ENCODE data around the gene HIRA.

HIRA gene

GRCh38 chr22:19357270-19358105, 74.0 kb downstream of the HIRA start:
- no peak for DNase-seq (ENCODE audit: low read depth)

- no peak for DNase-seq (ENCODE audit: low read depth)
Observed at GRCh38 chr22:19356708-19357269, 74.7 kb downstream of the HIRA start.

DNA sequence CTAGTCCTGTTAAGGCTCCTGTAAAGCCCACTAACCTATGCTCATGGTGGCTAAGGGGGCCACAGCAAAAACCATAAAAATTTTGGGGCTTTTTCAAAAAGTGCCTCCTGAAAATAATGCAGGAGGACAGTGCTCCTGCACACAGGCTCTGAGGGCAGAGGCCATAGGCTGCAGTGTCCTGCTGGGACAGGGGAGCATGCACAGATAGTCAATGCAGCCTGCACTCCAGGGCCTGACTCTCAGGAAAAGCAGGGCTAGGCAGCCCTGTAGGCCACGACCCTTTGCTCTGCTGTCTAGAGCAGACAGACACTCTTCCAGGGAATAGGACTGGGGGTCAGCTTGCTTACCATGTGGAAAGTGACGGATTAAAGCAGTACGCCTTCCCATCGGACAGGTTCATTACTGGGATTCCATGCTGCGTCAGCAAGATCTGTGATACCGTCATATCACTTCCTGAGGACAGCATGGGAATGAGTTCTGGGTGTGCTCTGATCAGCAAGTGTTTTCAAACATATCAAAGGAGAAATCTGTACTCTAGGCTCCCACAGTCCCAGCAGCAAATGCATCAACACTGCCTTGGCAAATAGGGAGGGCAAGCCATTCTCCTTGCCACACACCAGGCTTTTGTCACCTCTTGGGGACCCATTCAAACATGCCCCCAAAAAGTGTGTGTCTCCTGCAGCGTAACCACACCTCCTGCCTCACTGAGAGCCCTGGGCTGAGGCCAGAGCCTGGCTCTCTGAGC, 75.9 kb downstream of the HIRA start:
- DNase-seq (ENCODE audit: low read depth), result no peak

DNA sequence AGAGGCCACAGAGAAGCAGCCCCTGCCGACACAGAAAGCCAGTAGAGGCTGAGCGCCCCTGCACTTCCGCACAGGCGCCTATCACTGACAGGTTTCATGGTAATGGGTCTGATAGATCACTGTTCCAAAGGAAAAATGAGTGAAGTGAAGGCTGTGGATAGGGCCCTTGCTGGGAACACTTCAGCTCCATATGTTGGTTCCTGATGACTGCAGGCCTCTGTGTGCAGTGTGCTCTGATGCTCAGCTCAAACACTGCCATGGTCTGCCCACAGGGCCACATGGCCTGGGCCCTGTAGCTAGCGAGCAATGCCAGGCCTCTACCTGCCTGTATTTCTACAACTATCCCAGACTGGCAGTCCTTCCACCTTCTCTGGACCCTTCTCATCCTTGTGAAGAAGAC, 77.3 kb downstream of the HIRA start:
- no peak for DNase-seq (ENCODE audit: low read depth)

DNA sequence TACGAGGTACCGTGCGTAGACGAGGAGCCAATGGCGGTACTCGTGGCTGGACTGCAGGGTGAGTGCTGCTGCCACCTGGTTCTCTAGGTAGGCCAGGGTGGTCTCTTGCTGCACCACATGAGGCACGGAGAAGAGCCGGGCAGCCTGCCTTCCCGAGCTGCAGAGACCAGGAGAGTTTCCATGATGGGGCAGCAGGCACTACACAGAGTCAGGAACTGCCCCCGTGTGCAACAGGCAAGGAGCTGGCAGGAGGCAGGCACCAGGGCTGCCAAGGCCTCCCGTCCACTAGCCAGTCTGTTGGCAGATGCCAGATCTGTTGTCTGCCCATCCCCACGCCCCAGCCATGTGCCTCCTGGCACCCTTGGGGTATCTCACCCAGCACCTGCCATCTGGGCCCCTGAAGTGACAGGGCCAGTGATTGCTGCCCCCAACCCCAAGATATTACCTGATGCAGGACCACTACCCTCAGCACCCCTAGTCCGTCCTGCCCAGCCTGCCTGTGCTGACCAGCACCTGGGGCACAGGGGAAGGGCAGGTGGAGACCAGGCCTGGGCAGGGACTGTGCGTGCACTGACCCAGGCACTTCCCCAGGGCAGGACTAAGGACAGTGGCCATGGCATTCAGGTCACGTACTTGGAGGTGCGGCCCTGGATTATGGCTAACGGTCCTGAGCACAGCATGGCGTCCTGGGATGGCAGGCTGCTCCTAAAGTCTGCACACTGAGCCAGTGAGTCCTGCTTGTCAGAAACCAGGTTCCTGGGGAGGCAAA, 78.0 kb downstream of the HIRA start:
- no peak for DNase-seq (ENCODE audit: low read depth)

DNA sequence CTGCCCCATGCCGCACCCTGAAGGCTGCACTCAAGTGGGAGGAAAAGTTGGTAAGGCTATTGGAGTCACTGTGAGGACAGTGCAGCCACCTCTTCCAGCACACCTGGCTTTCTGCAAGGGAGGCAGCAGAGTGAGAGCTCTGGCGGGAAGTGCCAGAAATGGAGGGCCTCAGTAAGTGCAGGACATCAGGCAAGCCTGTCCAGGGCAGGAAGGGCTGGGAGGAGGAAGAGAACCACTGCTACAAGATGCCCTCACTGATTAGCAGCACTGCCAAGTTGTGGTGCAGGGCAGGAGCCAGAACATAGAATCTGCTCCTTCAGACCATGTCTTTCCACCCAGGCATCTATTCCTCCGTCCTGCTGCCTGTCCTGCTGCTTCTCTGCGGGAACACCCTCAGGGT, 78.8 kb downstream of the HIRA start:
- no peak for DNase-seq (ENCODE audit: low read depth)

DNA sequence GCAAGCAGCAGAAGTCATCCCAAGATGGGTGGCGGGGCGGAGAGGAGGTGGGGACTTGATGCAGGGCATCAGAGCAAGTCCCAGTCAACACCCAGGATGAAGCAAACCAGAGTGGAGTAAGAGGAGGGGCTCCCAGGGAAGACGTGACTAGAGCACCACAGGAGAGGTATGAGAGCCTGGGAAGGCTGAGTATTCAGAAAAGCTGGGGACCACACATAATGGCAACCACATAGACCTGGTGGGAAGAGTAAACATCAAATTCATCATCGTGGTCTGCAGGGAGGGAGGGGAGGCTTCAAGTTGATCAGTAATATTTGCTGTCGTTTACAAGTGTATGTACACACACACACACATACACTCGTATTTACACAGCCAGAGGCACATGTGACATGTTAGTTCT, 79.3 kb downstream of the HIRA start:
- no peak for DNase-seq (ENCODE audit: low read depth)

DNA sequence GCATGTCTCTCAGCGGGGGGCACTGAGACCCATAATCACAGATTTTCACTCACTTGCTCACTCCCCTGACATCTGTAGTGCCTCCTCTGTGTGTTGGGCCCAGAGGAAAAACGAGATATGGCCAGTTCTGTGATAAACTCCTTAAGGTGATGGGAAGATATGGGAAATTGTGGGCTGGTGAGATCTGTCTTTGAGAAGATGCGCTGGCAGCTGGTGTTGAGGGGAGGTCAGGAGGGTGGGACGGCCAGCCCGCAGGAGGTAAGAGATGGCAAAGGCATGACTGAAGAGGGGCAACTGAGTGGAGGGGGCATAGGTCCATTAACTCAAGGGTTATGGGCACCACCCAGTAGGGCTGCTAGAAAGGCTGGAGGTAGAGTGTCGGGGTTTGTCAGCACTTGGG, 79.9 kb downstream of the HIRA start:
- no peak for DNase-seq (ENCODE audit: low read depth)

GRCh38 chr22:19350947-19351346, 80.6 kb downstream of the HIRA start:
- no peak for DNase-seq (ENCODE audit: low read depth)

DNA sequence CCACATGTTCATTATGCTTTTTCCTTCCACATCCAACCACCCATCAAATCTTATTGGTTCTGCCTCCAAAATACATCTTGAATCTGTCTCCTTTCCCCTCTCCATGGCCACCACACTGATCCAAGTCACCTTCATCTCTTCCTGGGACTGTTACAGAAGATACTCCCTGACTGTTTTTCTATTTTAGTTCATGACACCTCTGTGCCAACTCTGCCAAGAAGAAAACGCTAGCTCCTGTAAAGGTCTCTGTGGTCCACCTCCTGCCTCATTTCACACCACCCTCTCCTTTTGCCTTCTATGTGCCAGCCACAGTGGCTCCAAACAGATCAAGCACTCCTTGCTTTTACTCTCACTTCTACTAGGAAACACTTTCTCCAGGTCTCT, 81.1 kb downstream of the HIRA start:
- no peak for DNase-seq (ENCODE audit: low read depth)

DNA sequence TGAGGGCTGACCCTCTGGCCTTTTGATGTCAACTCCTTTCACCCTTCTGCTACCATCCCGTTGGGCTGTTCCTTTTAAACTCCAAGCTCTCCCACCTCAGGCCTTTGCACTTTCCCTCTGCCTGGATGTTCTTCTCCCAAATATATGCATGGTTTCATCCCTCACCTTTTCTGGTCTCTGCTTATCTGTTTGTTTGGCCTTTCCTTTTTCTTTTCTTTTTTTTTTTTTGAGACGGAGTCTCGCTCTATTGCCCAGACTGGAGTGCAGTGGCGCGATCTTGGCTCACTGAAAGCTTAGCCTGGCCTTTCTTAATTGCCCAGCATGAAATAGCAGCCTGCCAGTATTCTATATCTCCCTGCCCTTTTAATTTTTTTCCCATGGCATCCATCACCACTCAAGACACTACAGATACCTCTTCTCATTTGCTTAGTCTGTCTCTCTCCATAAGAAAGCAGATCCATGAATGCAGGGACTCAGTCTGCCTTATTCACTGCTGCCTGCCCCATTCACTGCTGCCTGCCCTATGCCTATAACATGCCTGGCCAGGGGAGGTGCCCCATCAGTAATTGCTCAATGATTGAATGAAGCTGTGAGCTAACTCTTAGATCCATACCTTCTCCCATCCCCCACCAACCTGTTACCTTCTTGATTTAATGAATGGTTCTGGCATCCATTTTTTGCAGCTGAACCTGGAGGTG, 81.6 kb downstream of the HIRA start:
- no peak for DNase-seq (ENCODE audit: low read depth)

DNA sequence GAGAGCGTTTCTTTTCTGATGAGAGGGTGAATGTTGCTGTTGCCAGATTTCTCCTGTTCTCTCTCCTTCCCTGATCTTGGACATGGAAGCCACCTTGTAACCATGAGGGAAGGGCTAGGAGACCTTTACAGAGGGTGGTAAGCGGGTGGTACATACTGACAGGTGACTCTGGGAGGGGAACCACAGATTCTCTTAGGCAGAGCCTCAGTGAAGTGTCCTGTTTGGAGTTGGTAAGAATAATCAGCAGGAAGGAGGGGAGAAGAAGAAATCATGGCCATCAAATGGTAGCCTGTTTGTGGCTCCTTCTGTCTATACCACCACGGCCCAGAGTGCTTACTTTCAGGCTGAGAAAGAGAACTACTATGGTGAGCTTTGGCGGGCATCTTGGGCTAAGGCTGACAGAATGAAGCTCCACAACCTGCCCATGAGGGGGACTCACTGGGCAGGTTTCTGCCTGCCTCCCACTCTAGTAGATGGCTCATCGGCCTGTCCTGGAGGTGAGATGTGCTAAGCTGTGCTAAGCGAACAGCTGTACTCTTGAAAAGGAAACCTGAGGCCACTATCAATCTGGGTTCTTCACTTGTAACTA, 84.8 kb downstream of the HIRA start:
- no peak for DNase-seq (ENCODE audit: low read depth)

DNA sequence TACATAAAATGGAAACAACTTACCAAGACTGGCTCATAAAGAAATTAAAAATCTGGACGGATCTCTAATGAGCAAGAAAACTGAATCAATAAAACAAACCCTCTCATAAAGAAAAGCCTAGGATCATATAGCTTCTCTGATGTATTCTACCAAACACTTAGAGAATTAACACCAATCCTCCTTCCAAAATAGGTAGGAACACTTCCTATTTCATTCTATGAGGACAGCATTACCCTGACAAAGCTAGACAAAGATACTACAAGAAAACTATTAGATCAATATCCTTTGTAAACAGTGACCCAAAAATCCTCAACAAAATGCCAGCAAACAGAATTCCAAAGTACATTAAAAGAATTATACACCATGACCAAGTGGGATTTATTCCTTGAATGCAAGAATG, 87.1 kb downstream of the HIRA start:
- DNase-seq (ENCODE audit: low read depth), result no peak

DNA sequence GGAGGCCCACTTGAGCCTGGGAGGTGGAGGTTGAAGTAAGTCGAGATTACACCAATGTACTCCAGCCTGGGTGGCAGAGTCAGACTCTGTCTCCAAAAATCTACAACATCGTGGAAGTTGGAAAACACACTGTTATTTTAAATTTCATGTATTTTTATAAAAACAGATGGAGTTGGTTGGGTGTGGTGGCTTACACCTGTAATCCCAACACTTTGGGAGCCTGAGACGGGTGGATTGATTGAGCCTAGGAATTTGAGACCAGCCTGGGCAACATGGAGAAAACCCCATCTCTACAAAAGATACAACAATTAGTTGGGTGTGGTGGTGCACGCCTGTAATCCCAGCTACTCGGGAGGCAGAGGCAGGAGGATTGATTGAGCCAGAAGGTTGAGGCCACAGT, 88.1 kb downstream of the HIRA start:
- DNase-seq (ENCODE audit: low read depth), result no peak

- DNase-seq (ENCODE audit: low read depth), result no peak
Observed at GRCh38 chr22:19341500-19341899, 90.0 kb downstream of the HIRA start.

DNA sequence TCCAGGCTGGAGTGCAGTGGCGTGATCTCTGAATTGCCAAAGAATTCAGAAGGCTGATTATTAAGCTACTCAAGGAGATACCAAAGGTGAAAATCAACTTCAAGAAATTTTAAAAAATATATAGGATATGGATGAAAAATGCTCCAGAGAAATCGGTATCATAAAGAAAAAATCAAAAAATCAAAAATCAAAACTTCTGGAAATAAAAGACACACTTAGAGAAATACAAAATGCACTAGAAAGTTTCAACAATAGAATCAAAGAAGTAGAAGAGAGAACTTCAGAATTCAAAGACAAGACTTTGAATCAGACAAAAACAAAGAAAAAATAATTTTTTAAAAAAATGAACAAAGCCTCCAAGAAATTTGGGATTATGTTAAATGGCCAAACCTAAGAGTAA, 94.4 kb downstream of the HIRA start:
- DNase-seq (ENCODE audit: low read depth), result no peak

- DNase-seq (ENCODE audit: low read depth), result no peak
Observed at GRCh38 chr22:19336133-19337075, 95.1 kb downstream of the HIRA start.

- no peak for DNase-seq (ENCODE audit: low read depth)
Observed at GRCh38 chr22:19331975-19332374, 99.6 kb downstream of the HIRA start.

GRCh38 chr22:19331474-19331873, 100.1 kb downstream of the HIRA start:
- no peak for DNase-seq (ENCODE audit: low read depth)

- DNase-seq (ENCODE audit: low read depth), result no peak
Observed at GRCh38 chr22:19330865-19331418, 100.6 kb downstream of the HIRA start.
